Spleen (tissue), 11 donors: ENCODE measurements around the gene SHANK2. TPM values are rescaled to one million over a fixed set of nuclear protein-coding genes. Genes with fewer than 3 reads are reported as not detected.

ENCODE experiments used
- DNase-seq: peaks from one replicate; pipeline ENCODE4 v3.0.0-alpha.2; 2020
- H3K27ac ChIP-seq, 8 donors: fragments of 200-600 bp; sonication (generic) in 7 of 8; 1 replicate in 4 of 8; 2 replicates in 4 of 8; pipeline versions ENCODE4 v1.5.0 to v1.8.0; 2016 to 2021; ENCODE audit warnings: inconsistent platforms in 4 of 8, mild to moderate bottlenecking in 4 of 8, moderate library complexity in 1 of 8
- H3K27me3 ChIP-seq, 7 donors: fragments of 200-600 bp; sonication (generic) in 6 of 7; replicated peaks in 1 of 7; 1 replicate in 4 of 7; 2 replicates in 3 of 7; pipeline versions ENCODE4 v1.5.0 to v1.8.0; 2016 to 2021; ENCODE audit warnings: inconsistent platforms in 3 of 7, mild to moderate bottlenecking in 1 of 7
- H3K36me3 ChIP-seq, 6 donors: fragments of 200-600 bp; sonication (generic) in 5 of 6; 1 replicate in 4 of 6; 2 replicates in 2 of 6; pipeline versions ENCODE4 v1.5.0 to v1.8.0; 2016 to 2021; ENCODE audit warnings: inconsistent platforms in 2 of 6
- H3K4me1 ChIP-seq, 6 donors: fragments of 200-600 bp; sonication (generic) in 5 of 6; 1 replicate in 3 of 6; 2 replicates in 3 of 6; pipeline versions ENCODE4 v1.5.0 to v1.8.0; 2016 to 2021; ENCODE audit warnings: inconsistent platforms in 3 of 6
- H3K4me3 ChIP-seq, 8 donors: fragments of 200-600 bp; sonication (generic) in 7 of 8; 1 replicate in 4 of 8; 2 replicates in 4 of 8; pipeline versions ENCODE4 v1.5.0 to v1.8.0; 2016 to 2021; ENCODE audit warnings: inconsistent platforms in 4 of 8, mild to moderate bottlenecking in 4 of 8, moderate library complexity in 2 of 8
- H3K9me3 ChIP-seq, 8 donors: fragments of 200-600 bp; sonication (generic) in 7 of 8; 1 replicate in 4 of 8; 2 replicates in 4 of 8; pipeline versions ENCODE4 v1.5.0 to v1.8.0; 2016 to 2021; ENCODE audit warnings: inconsistent platforms in 4 of 8
- POLR2A ChIP-seq, 3 donors: fragments of 450-650 bp; IDR thresholded peaks; one replicate each; pipeline ENCODE4 v1.5.1; 2017; ENCODE audit warnings: antibody characterized with exemption in 3 of 3, mild to moderate bottlenecking in 1 of 3
- POLR2AphosphoS5 ChIP-seq, 3 donors: sonication (generic); formaldehyde crosslinking; IDR thresholded peaks; one replicate each; pipeline ENCODE4 v1.5.1; 2017; ENCODE audit warnings: antibody characterized with exemption in 3 of 3
- WGBS, 5 donors: extraction: QIAGEN DNeasy Blood & Tissue Kit in 3 of 5; methylation state at CpG; one replicate each; pipeline versions ENCODE4 v1.1.5 to v1.1.7; 2013 to 2018; 5-methylcytosine and 5-hydroxymethylcytosine counted together
- intact Hi-C: fragments of 100-400 bp; cut with DNase I; formaldehyde crosslinking; loops from one replicate; pipeline ENCODE4 v1.15.0; 2023; ENCODE audit warnings: low total_unique reads
- polyA plus RNA-seq, 3 donors: library from polyadenylated mRNA; stranded (reverse); fragments of 200-250 nt; gene quantifications; one replicate each; pipeline ENCODE4 v1.2.1, GENCODE V29; 2013
- total RNA-seq, 7 donors: library from RNA; depleted of rRNA in 3 of 7; stranded (reverse); fragments of >200 nt in 3 of 7; fragmentation: NEBNext Ultra II Directional in 4 of 7; extraction: Animal tissue kit (Norgen Biotek cat#: 25700) in 4 of 7; gene quantifications; one replicate each; pipeline versions ENCODE4 v1.1.0 to v1.2.1, GENCODE V29; 2016 to 2021
- TF ChIP-seq, protein P1 (sequence below), 11 experiments: fragments of 200-600 bp in 7 of 11; fragments of 450-650 bp in 4 of 11; sonication (generic) in 4 of 11; IDR thresholded peaks in 8 of 11; conservative IDR thresholded peaks in 3 of 11; 1 replicate in 7 of 11; 2 replicates in 4 of 11; pipeline versions ENCODE4 v1.4.0 to v1.8.0; 2016 to 2021; ENCODE audit warnings: antibody characterized with exemption in 11 of 11, inconsistent platforms in 4 of 11, mild to moderate bottlenecking in 1 of 11
- donor health status: healthy with polysubstance abuse.
- donor health status: DM: no; HTN: no; CAD: no; lungs with moderate emphysema.
- donor health status: DM: no; HTN: no; CAD: no.
- donor health status: Bipolar disorder and iron deficiency.
- donor health status: healthy.
- donor health status: DM: no; HTN: no; CAD: no.
- donor health status: DM: yes; HTN: yes; CAD: no.

SHANK2 gene
- total and polyA plus RNA-seq, 10 donors, result 0.30 to 23.8 (median 9.4) TPM

- 69 to 87% (median 74%) methylated on average over 3 of the region's 3 CpGs for WGBS, 5 donors
- intact Hi-C loops, result no loop called here
- H3K27me3 ChIP-seq, result peaks cover 0 to 39% (median 0%) of the 10 kb centered on the region in 7 donors
- no peak overlapping the region for H3K4me3 ChIP-seq
- TF ChIP-seq, protein P1, sequence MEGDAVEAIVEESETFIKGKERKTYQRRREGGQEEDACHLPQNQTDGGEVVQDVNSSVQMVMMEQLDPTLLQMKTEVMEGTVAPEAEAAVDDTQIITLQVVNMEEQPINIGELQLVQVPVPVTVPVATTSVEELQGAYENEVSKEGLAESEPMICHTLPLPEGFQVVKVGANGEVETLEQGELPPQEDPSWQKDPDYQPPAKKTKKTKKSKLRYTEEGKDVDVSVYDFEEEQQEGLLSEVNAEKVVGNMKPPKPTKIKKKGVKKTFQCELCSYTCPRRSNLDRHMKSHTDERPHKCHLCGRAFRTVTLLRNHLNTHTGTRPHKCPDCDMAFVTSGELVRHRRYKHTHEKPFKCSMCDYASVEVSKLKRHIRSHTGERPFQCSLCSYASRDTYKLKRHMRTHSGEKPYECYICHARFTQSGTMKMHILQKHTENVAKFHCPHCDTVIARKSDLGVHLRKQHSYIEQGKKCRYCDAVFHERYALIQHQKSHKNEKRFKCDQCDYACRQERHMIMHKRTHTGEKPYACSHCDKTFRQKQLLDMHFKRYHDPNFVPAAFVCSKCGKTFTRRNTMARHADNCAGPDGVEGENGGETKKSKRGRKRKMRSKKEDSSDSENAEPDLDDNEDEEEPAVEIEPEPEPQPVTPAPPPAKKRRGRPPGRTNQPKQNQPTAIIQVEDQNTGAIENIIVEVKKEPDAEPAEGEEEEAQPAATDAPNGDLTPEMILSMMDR (IDR thresholded peaks at IDR 0.05 in 8 of 11, conservative IDR thresholded peaks at IDR 0.05 in 3 of 11), result no peak
- no peak for TF ChIP-seq POLR2AphosphoS5 (IDR thresholded peaks at IDR 0.05)
- TF ChIP-seq POLR2A (IDR thresholded peaks at IDR 0.05), result no peak
- H3K9me3 ChIP-seq, result peaks cover 0 to 36% (median 26%) of the 10 kb centered on the region in 8 donors
- H3K27ac ChIP-seq, result no peak overlapping the region
- DNase-seq, result no peak
- no peaks in the 10 kb centered on the region for H3K36me3 ChIP-seq
- no peaks in the 10 kb centered on the region for H3K4me1 ChIP-seq
These were observed 41.8 kb upstream of the SHANK2 start for GRCh38 chr11:71293961-71294782.

DNA sequence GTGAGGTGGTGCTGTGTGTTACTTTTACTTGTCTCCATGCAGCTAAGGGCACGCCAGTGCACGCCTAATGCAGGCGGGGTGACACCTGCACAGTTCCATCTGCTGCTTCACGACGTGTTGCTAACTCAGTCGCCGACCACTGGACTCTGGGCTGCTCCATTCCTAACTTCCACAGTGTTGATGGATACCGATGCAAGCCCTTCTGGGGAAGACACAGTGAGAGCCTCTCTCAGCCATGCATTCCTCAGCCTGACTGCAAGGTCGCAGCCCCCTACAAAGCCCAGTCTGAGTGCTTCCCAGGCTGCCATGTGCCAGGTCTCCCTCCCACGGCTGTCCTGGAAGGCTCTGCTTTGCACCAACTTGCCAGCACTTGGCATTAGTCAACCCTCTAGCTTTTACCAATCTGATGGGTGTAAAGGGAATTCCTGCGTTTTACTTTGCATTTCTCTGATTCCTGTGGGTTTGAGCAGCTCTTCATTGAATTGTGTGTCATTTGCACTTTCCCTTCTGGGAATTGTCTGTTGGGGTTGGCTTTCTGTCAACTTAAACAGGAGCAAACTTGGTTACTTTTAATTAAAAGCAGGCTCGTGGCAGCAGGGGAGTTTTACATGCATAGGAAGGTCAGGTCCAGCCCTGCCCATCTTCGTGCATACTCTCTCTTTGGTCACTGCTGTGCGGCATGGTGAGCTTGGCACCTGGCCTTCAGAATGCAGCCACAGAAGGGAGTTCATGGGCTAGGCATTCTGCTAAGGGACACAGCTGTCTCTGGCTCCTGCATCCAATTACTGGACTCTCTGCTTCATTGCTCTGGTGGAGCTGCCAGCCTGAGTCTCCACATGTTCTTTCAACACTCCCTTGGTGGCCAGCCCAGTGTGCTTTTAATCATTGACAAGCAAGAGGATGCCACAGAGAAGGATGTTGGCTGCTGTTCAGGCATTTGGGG is 34.6 kb upstream of the SHANK2 start:
- Histone ChIP-seq H3K4me1 (peaks cover 0 to 6% (median 0%) of the 10 kb centered on the region in 6 donors), H3K36me3 (no peaks in the 10 kb centered on the region), H3K27ac (no peak overlapping the region), H3K27me3 (no peaks in the 10 kb centered on the region), H3K4me3 (no peak overlapping the region), H3K9me3 (peaks cover 0 to 34% (median 30%) of the 10 kb centered on the region in 8 donors)
- no peak for DNase-seq
- WGBS, 5 donors, result 63 to 72% (median 63%) methylated on average over 11 to 14 of the region's 14 CpGs
- intact Hi-C loops, result no loop called here
- TF ChIP-seq, protein P1 (IDR thresholded peaks at IDR 0.05 in 8 of 11, conservative IDR thresholded peaks at IDR 0.05 in 3 of 11), result no peak
- TF ChIP-seq POLR2A (IDR thresholded peaks at IDR 0.05) (no peak), POLR2AphosphoS5 (IDR thresholded peaks at IDR 0.05) (no peak)

DNA sequence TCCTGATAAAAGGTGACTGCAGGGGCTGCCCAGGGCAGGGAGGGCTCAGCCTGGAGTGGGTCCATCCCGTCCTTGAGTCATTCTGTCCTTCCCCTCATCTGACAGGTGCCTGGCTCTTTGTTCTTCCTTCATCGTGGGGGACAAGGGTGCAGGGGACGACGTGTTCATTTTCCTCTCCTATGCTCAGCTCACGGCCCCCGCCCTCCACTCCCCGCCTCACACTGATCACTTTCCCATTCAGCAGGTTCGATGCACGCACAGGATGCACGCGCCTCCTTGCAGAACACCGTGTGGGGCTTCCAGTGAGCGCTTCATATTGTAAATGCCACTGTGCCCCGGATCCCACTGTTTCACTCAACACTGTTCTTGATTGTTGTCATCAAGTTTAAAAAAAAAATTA is 32.7 kb upstream of the SHANK2 start:
- H3K9me3 ChIP-seq, result peaks cover 0 to 17% (median 14%) of the 10 kb centered on the region in 8 donors
- no peaks in the 10 kb centered on the region for H3K27me3 ChIP-seq
- TF ChIP-seq POLR2AphosphoS5 (IDR thresholded peaks at IDR 0.05) (no peak), POLR2A (IDR thresholded peaks at IDR 0.05) (no peak)
- TF ChIP-seq, protein P1 (IDR thresholded peaks at IDR 0.05 in 8 of 11, conservative IDR thresholded peaks at IDR 0.05 in 3 of 11), result no peak
- 72 to 92% (median 88%) methylated on average over 14 of the region's 14 CpGs for WGBS, 5 donors
- no peaks in the 10 kb centered on the region for H3K36me3 ChIP-seq
- H3K27ac ChIP-seq, result no peak overlapping the region
- peaks cover 0 to 10% (median 0%) of the 10 kb centered on the region in 6 donors for H3K4me1 ChIP-seq
- intact Hi-C loops, result no loop called here
- H3K4me3 ChIP-seq, result no peak overlapping the region
- DNase-seq, result peak; percentile 47
